Mesenchymal stem cell (in vitro differentiated cells and primary cell): ENCODE measurements around the gene PSMG2.

Experiments
- DNase-seq: peaks from one replicate; pipeline ENCODE4 v3.0.0-alpha.2; 2013
- H2AFZ ChIP-seq: one replicate; pipeline ENCODE4 v1.6.1; 2013; ENCODE audit warnings: low read depth, mild to moderate bottlenecking, control low read depth, inconsistent platforms, low read length, moderate library complexity
- H2AK5ac ChIP-seq: 2 replicates; pipeline ENCODE4 v1.6.1; 2013; ENCODE audit warnings: low read length, moderate library complexity, mild to moderate bottlenecking, inconsistent platforms; ENCODE audit not compliant: severe bottlenecking
- H2BK120ac ChIP-seq: one replicate; pipeline ENCODE4 v1.6.1; 2013; ENCODE audit warnings: low read depth, mild to moderate bottlenecking, inconsistent platforms, low read length, moderate library complexity
- H2BK12ac ChIP-seq, 2 experiments: one replicate each; pipeline ENCODE4 v1.6.1; 2013; ENCODE audit warnings: inconsistent platforms in 2 of 2, low read length in 2 of 2, mild to moderate bottlenecking in 2 of 2, moderate library complexity in 2 of 2, control low read depth in 1 of 2
- H2BK15ac ChIP-seq: one replicate; pipeline ENCODE4 v1.6.1; 2013; ENCODE audit warnings: mild to moderate bottlenecking, low read depth, inconsistent platforms; ENCODE audit not compliant: poor library complexity, severe bottlenecking
- H2BK5ac ChIP-seq: 2 replicates; pipeline ENCODE4 v1.6.1; 2013; ENCODE audit warnings: low read depth, mild to moderate bottlenecking, low read length, control low read depth, inconsistent platforms; ENCODE audit not compliant: poor library complexity, severe bottlenecking
- H3K14ac ChIP-seq, 2 experiments: one replicate each; pipeline ENCODE4 v1.6.1; 2013; ENCODE audit warnings: inconsistent platforms in 2 of 2, low read length in 2 of 2, control low read depth in 1 of 2, mild to moderate bottlenecking in 1 of 2, moderate library complexity in 1 of 2
- H3K18ac ChIP-seq, 2 experiments: one replicate each; pipeline ENCODE4 v1.6.1; 2013; ENCODE audit warnings: inconsistent platforms in 2 of 2, low read length in 2 of 2, control low read depth in 1 of 2, low read depth in 1 of 2, mild to moderate bottlenecking in 1 of 2
- H3K23ac ChIP-seq, 2 experiments: one replicate each; pipeline ENCODE4 v1.6.1; 2013; ENCODE audit warnings: inconsistent platforms in 2 of 2, low read length in 2 of 2, mild to moderate bottlenecking in 2 of 2, moderate library complexity in 2 of 2, control low read depth in 1 of 2
- H3K27ac ChIP-seq: 2 replicates; pipeline ENCODE4 v1.5.1; 2013; ENCODE audit warnings: mild to moderate bottlenecking, moderate library complexity, low read length, control low read depth, inconsistent platforms; ENCODE audit not compliant: poor library complexity, severe bottlenecking
- H3K27me3 ChIP-seq, 2 experiments: 2 replicates each; pipeline versions ENCODE4 v1.6.1 to v1.7.0; 2013; ENCODE audit warnings: low read length in 2 of 2, mild to moderate bottlenecking in 2 of 2, moderate library complexity in 2 of 2, control low read depth in 1 of 2, inconsistent platforms in 1 of 2; ENCODE audit not compliant: control insufficient read depth in 1 of 2, insufficient read depth in 1 of 2
- H3K36me3 ChIP-seq, 2 experiments: 2 replicates each; pipeline versions ENCODE4 v1.6.1 to v1.7.0; 2013; ENCODE audit warnings: low read length in 2 of 2, control low read depth in 1 of 2, inconsistent platforms in 1 of 2, low read depth in 1 of 2, mild to moderate bottlenecking in 1 of 2; ENCODE audit not compliant: insufficient read depth in 2 of 2, control insufficient read depth in 1 of 2
- H3K4ac ChIP-seq, 2 experiments: one replicate each; pipeline ENCODE4 v1.6.1; 2013; ENCODE audit warnings: inconsistent platforms in 2 of 2, low read length in 2 of 2, mild to moderate bottlenecking in 2 of 2, moderate library complexity in 2 of 2, control low read depth in 1 of 2, low read depth in 1 of 2
- H3K4me1 ChIP-seq: 2 replicates; pipeline ENCODE4 v1.6.1; 2013; ENCODE audit warnings: low read depth, low read length, control low read depth; ENCODE audit not compliant: control insufficient read depth, insufficient read depth
- H3K4me2 ChIP-seq: 2 replicates; pipeline ENCODE4 v1.6.1; 2013; ENCODE audit warnings: low read length, mild to moderate bottlenecking, inconsistent platforms; ENCODE audit not compliant: poor library complexity, severe bottlenecking
- H3K4me3 ChIP-seq, 2 experiments: 2 replicates each; pipeline versions ENCODE4 v1.5.1 to v1.7.0; 2013; ENCODE audit warnings: low read length in 2 of 2, mild to moderate bottlenecking in 2 of 2, control low read depth in 1 of 2, low read depth in 1 of 2; ENCODE audit not compliant: insufficient read depth in 1 of 2
- H3K79me1 ChIP-seq: replicated peaks from 2 replicates; pipeline ENCODE4 v1.6.1; 2013; ENCODE audit warnings: mild to moderate bottlenecking, control low read depth, low read length, inconsistent platforms; ENCODE audit not compliant: poor library complexity, severe bottlenecking
- H3K9ac ChIP-seq: 2 replicates; pipeline ENCODE4 v1.7.0; 2013; ENCODE audit warnings: mild to moderate bottlenecking, low read length, moderate library complexity
- H3K9me3 ChIP-seq: 2 replicates; pipeline ENCODE4 v1.7.0; 2013; ENCODE audit warnings: mild to moderate bottlenecking, low read length; ENCODE audit not compliant: control insufficient read depth
- H4K8ac ChIP-seq: one replicate; pipeline ENCODE4 v1.6.1; 2013; ENCODE audit warnings: inconsistent platforms, mild to moderate bottlenecking, low read length, moderate library complexity
- H4K91ac ChIP-seq: one replicate; pipeline ENCODE4 v1.6.1; 2013; ENCODE audit warnings: mild to moderate bottlenecking, low read length, inconsistent platforms
- WGBS: methylation state at CpG from one replicate; pipeline ENCODE4 v1.1.7; 2013; ENCODE audit warnings: mixed read lengths; 5-methylcytosine and 5-hydroxymethylcytosine counted together

Gene PSMG2

GRCh38 chr18:12737243-12737902 lies 34.5 kb downstream of the PSMG2 start:
- H3K4me1 ChIP-seq: peaks cover 2% of the 10 kb centered on the region
- H3K27me3 ChIP-seq: no peaks in the 10 kb centered on the region
- no peak overlapping the region for H4K8ac ChIP-seq
- no peak overlapping the region for H2BK120ac ChIP-seq
- DNase-seq: no peak
- no peak overlapping the region for H3K4ac ChIP-seq
- no peak overlapping the region for H3K9ac ChIP-seq
- H3K36me3 ChIP-seq: no peaks in the 10 kb centered on the region
- WGBS: 94% methylated on average over 16 of the region's 19 CpGs
- no peaks in the 10 kb centered on the region for H3K79me1 ChIP-seq
- H2AFZ ChIP-seq: no peak overlapping the region
- no peak overlapping the region for H3K18ac ChIP-seq
- H2BK5ac ChIP-seq: no peak overlapping the region
- no peak overlapping the region for H2AK5ac ChIP-seq
- no peak overlapping the region for H3K4me3 ChIP-seq
- no peak overlapping the region for H2BK15ac ChIP-seq
- H4K91ac ChIP-seq: no peak overlapping the region
- no peak overlapping the region for H3K23ac ChIP-seq
- no peaks in the 10 kb centered on the region for H3K9me3 ChIP-seq
- H3K4me2 ChIP-seq: no peak overlapping the region
- no peak overlapping the region for H3K14ac ChIP-seq
- no peak overlapping the region for H3K27ac ChIP-seq
- H2BK12ac ChIP-seq: no peak overlapping the region

GRCh38 chr18:12741351-12741750 lies 38.5 kb downstream of the PSMG2 start:
- Histone ChIP-seq H3K23ac (no peak overlapping the region), H3K9me3 (no peaks in the 10 kb centered on the region), H3K27ac (no peak overlapping the region), H2BK120ac (no peak overlapping the region), H2BK12ac (no peak overlapping the region), H3K27me3 (no peaks in the 10 kb centered on the region), H3K9ac (no peak overlapping the region), H2AK5ac (peak overlapping the region; percentile 65), H4K8ac (no peak overlapping the region), H4K91ac (no peak overlapping the region), H3K4me2 (no peak overlapping the region), H3K18ac (no peak overlapping the region), H3K36me3 (no peaks in the 10 kb centered on the region), H3K4ac (no peak overlapping the region), H3K4me3 (no peak overlapping the region), H2BK5ac (no peak overlapping the region), H3K4me1 (no peaks in the 10 kb centered on the region), H3K14ac (no peak overlapping the region), H2BK15ac (no peak overlapping the region), H2AFZ (no peak overlapping the region), H3K79me1 (no peaks in the 10 kb centered on the region)
- peak; percentile 14 for DNase-seq
- 61% methylated on average over 4 of the region's 6 CpGs for WGBS

- Histone ChIP-seq H3K14ac (no peak overlapping the region), H2BK5ac (no peak overlapping the region), H3K18ac (no peak overlapping the region)
Observed at GRCh38 chr18:12742453-12742852, 39.6 kb downstream of the PSMG2 start.

GRCh38 chr18:12744103-12744502 lies 41.3 kb downstream of the PSMG2 start:
- Histone ChIP-seq H2BK12ac (no peak overlapping the region), H3K4me2 (no peak overlapping the region), H4K8ac (no peak overlapping the region), H2AK5ac (no peak overlapping the region), H3K27me3 (no peaks in the 10 kb centered on the region), H3K4me3 (no peak overlapping the region), H3K4ac (no peak overlapping the region), H3K9ac (peak overlapping the region; percentile 29), H3K27ac (no peak overlapping the region), H3K14ac (no peak overlapping the region), H2BK5ac (no peak overlapping the region), H2BK120ac (no peak overlapping the region), H3K4me1 (peaks cover 2% of the 10 kb centered on the region), H3K23ac (no peak overlapping the region), H3K9me3 (no peaks in the 10 kb centered on the region), H4K91ac (no peak overlapping the region), H3K36me3 (no peaks in the 10 kb centered on the region), H2AFZ (no peak overlapping the region), H3K79me1 (no peaks in the 10 kb centered on the region), H2BK15ac (no peak overlapping the region), H3K18ac (no peak overlapping the region)
- peak; percentile 71 for DNase-seq
- WGBS: 0% methylated on average over 1 of the region's 2 CpGs

More at GRCh38 chr18:12742453-12742852, 39.6 kb downstream of the PSMG2 start:
- Histone ChIP-seq H2BK12ac (no peak overlapping the region), H3K23ac (no peak overlapping the region), H3K79me1 (no peaks in the 10 kb centered on the region), H3K36me3 (no peaks in the 10 kb centered on the region), H3K4me3 (no peak overlapping the region), H2BK120ac (no peak overlapping the region), H3K4me1 (no peaks in the 10 kb centered on the region), H3K4ac (no peak overlapping the region), H3K27me3 (no peaks in the 10 kb centered on the region), H4K8ac (no peak overlapping the region), H4K91ac (no peak overlapping the region), H3K9ac (no peak overlapping the region), H3K9me3 (no peaks in the 10 kb centered on the region), H3K4me2 (no peak overlapping the region), H2AK5ac (no peak overlapping the region), H2BK15ac (no peak overlapping the region), H3K27ac (no peak overlapping the region), H2AFZ (no peak overlapping the region)
- WGBS: 48% methylated on average over 5 of the region's 5 CpGs
- DNase-seq: peak; percentile 11
